PC-3 (cell line): ENCODE measurements around the gene AKAIN1.

ENCODE experiments used
- CTCF ChIP-seq: fragments of 300-600 bp; sonication (generic); conservative IDR thresholded peaks from 2 replicates; pipeline ENCODE4 v1.5.1; 2017; ENCODE audit warnings: antibody characterized with exemption, low read depth, mild to moderate bottlenecking, low read length
- EZH2phosphoT487 ChIP-seq: fragments of 300-600 bp; sonication (generic); IDR thresholded peaks from 2 replicates; pipeline ENCODE4 v1.6.1; 2018; ENCODE audit warnings: mild to moderate bottlenecking, antibody characterized with exemption, low read length, borderline replicate concordance

- TF ChIP-seq CTCF: no peak
- no peak for TF ChIP-seq EZH2phosphoT487
These were observed 52.4 kb downstream of the AKAIN1 start for GRCh38 chr18:5144629-5145028.
